Skeletal muscle satellite cell (primary cell): ENCODE results near the gene SH3D19.
"Not testable (repeated sequence)": the region's sequence is repeated elsewhere in the genome, so short reads cannot be mapped to it uniquely, and the experiment has no call there.

ENCODE experiments used
- H3K27me3 ChIP-seq: 2 replicates; pipeline ENCODE4 v1.7.0; 2013; ENCODE audit warnings: low read length; ENCODE audit not compliant: control insufficient read depth, insufficient read depth
- H3K36me3 ChIP-seq: 2 replicates; pipeline ENCODE4 v1.7.0; 2013; ENCODE audit warnings: mild to moderate bottlenecking, control low read depth, low read length; ENCODE audit not compliant: insufficient read depth
- H3K4me1 ChIP-seq: 2 replicates; pipeline ENCODE4 v1.7.0; 2013; ENCODE audit warnings: low read length; ENCODE audit not compliant: control insufficient read depth, insufficient read depth
- H3K4me2 ChIP-seq: 2 replicates; pipeline ENCODE4 v1.7.0; 2013; ENCODE audit warnings: mild to moderate bottlenecking, low read length
- H3K4me3 ChIP-seq: 2 replicates; pipeline ENCODE4 v1.7.0; 2013; ENCODE audit warnings: low read length
- H3K9ac ChIP-seq: 2 replicates; pipeline ENCODE4 v1.7.0; 2013; ENCODE audit warnings: mild to moderate bottlenecking, low read depth, low read length, moderate library complexity
- H3K9me3 ChIP-seq: replicated peaks from 2 replicates; pipeline ENCODE4 v1.7.0; 2013; ENCODE audit warnings: mild to moderate bottlenecking, control low read depth, low read length

The SH3D19 gene

GRCh38 chr4:151266497-151266896, 58.9 kb downstream of the SH3D19 start:
- Histone ChIP-seq H3K9ac (no peak overlapping the region), H3K36me3 (no peaks in the 10 kb centered on the region), H3K27me3 (no peaks in the 10 kb centered on the region), H3K4me1 (peaks cover 6% of the 10 kb centered on the region), H3K9me3 (no peaks in the 10 kb centered on the region), H3K4me3 (no peak overlapping the region), H3K4me2 (no peak overlapping the region)

DNA sequence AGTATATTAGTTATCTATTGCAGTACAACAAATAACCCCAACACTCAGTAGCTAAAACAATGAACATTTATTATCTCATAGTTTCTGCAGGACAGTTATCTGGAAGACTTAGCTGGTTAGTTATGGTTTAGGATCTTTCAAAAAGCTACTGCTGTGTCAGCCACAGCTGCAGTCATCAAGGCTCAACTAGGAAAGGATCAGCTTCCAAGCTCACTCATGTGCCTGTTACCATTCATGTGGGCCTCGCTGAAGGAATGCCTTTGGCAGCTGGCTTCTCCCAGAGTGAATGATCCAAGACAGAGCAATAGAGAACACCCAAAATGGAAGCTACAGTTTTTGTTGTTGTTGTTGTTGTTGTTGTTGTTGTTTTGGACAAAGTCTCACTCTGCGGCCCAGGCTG, 62.0 kb downstream of the SH3D19 start:
- Histone ChIP-seq H3K4me2 (no peak overlapping the region), H3K9ac (no peak overlapping the region), H3K9me3 (no peaks in the 10 kb centered on the region), H3K36me3 (no peaks in the 10 kb centered on the region), H3K4me3 (no peak overlapping the region), H3K4me1 (peaks cover 6% of the 10 kb centered on the region), H3K27me3 (no peaks in the 10 kb centered on the region)

DNA sequence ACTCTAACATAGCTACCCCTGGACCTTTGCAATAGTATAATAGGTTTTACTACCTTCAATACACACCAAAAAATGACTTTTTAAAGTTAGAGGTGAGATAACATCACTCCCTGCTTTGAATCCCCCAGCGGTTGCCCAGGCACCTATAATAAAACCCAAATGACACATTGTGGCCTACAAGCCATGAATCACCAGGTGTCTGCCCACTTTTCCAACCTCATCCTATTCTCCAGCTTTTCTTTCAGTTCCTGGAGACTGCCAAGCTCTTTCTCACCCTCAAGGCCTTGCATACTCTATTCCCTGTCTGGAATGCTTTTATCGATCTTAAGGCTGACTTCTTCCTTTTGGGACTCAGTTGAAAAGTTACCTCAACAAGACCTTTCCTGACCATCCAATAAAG, 64.9 kb downstream of the SH3D19 start:
- Histone ChIP-seq H3K9me3 (no peaks in the 10 kb centered on the region), H3K27me3 (no peaks in the 10 kb centered on the region), H3K4me1 (no peaks in the 10 kb centered on the region), H3K4me2 (no peak overlapping the region), H3K9ac (no peak overlapping the region), H3K4me3 (no peak overlapping the region), H3K36me3 (no peaks in the 10 kb centered on the region)

DNA sequence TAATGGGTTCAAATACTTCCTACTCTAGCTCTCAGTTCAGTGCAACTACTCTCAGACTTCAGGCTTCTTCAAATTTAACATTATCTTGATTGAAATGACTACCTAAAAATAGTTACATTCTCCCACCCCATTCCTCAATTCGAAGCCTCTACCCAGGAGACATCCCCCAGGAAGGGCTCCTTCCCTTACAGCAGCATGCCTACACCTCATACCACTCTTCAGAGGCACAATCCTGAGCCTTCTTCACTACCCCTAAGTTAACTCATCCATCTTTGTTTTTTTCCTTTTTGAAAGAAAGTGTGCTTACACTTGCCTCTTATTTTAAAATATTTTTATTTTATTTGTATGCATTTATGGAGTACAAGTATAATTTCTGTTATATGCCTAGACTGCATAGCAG, 65.7 kb downstream of the SH3D19 start:
- H3K9ac ChIP-seq: no peak overlapping the region
- H3K36me3 ChIP-seq: no peaks in the 10 kb centered on the region
- H3K4me2 ChIP-seq: no peak overlapping the region
- H3K27me3 ChIP-seq: no peaks in the 10 kb centered on the region
- no peak overlapping the region for H3K4me3 ChIP-seq
- H3K4me1 ChIP-seq: no peaks in the 10 kb centered on the region
- no peaks in the 10 kb centered on the region for H3K9me3 ChIP-seq

GRCh38 chr4:151257704-151258103, 67.7 kb downstream of the SH3D19 start:
- no peaks in the 10 kb centered on the region for H3K36me3 ChIP-seq
- no peaks in the 10 kb centered on the region for H3K4me1 ChIP-seq
- no peak overlapping the region for H3K9ac ChIP-seq
- no peak overlapping the region for H3K4me3 ChIP-seq
- H3K4me2 ChIP-seq: no peak overlapping the region
- H3K27me3 ChIP-seq: no peaks in the 10 kb centered on the region
- H3K9me3 ChIP-seq: no peaks in the 10 kb centered on the region

- Histone ChIP-seq H3K4me2 (no peak overlapping the region), H3K36me3 (no peaks in the 10 kb centered on the region), H3K27me3 (no peaks in the 10 kb centered on the region), H3K4me3 (no peak overlapping the region), H3K9me3 (no peaks in the 10 kb centered on the region), H3K9ac (no peak overlapping the region), H3K4me1 (peaks cover 8% of the 10 kb centered on the region)
Measured at GRCh38 chr4:151256134-151256533, 69.3 kb downstream of the SH3D19 start.

DNA sequence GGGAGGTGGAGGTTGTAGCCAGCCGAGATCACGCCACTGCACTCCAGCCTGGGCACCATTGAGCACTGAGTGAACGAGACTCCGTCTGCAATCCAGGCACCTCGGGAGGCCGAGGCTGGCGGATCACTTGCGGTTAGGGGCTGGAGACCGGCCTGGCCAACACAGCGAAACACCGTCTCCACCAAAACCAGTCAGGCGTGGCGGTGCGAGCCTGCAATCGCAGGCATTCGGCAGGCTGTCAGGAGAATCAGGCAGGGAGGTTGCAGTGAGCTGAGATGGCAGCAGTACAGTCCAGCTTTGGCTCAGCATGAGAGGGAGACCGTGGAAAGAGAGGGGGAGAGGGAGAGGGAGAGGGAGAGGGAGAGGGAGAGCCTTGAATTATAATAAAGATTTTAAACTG, 69.7 kb downstream of the SH3D19 start:
- not testable (repeated sequence) for H3K27me3 ChIP-seq, H3K36me3 ChIP-seq, H3K9ac ChIP-seq

GRCh38 chr4:151255226-151255625, 70.2 kb downstream of the SH3D19 start:
- H3K4me2 ChIP-seq, H3K9ac ChIP-seq, H3K9me3 ChIP-seq, H3K4me1 ChIP-seq, H3K36me3 ChIP-seq, H3K27me3 ChIP-seq, H3K4me3 ChIP-seq: not testable (repeated sequence)

More for the DNA sequence above, 69.7 kb downstream of the SH3D19 start:
- not testable (repeated sequence) for H3K4me3 ChIP-seq, H3K9me3 ChIP-seq, H3K4me2 ChIP-seq, H3K4me1 ChIP-seq

- peaks cover 8% of the 10 kb centered on the region for H3K4me1 ChIP-seq
- H3K4me2 ChIP-seq: no peak overlapping the region
- no peak overlapping the region for H3K9ac ChIP-seq
- no peak overlapping the region for H3K4me3 ChIP-seq
- no peaks in the 10 kb centered on the region for H3K27me3 ChIP-seq
- H3K36me3 ChIP-seq: no peaks in the 10 kb centered on the region
- no peaks in the 10 kb centered on the region for H3K9me3 ChIP-seq
Measured at GRCh38 chr4:151251603-151252304, 73.7 kb downstream of the SH3D19 start.

DNA sequence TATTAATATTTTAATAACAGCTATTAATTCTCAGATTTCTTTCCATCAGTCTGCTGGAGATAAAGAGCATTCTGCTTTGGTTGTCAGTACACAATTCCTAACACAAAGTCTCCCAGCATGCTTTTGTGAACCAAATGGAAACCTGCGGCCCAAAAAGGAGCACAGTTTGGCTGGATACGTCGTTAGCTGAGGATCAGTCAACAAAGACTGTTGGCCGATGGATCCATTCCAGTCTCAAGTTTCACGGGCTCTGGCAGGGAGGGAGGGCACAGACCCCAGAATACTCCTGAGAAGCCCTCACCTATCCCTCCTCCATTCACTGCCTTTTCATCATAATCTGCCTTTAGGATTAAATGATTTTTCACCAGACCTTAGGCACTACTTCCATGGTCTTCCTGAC, 74.7 kb downstream of the SH3D19 start:
- Histone ChIP-seq H3K36me3 (no peaks in the 10 kb centered on the region), H3K4me2 (no peak overlapping the region), H3K9me3 (no peaks in the 10 kb centered on the region), H3K4me3 (no peak overlapping the region), H3K9ac (no peak overlapping the region), H3K27me3 (no peaks in the 10 kb centered on the region), H3K4me1 (peaks cover 8% of the 10 kb centered on the region)

- Histone ChIP-seq H3K4me3 (no peak overlapping the region), H3K27me3 (no peaks in the 10 kb centered on the region), H3K9ac (no peak overlapping the region), H3K36me3 (no peaks in the 10 kb centered on the region), H3K9me3 (no peaks in the 10 kb centered on the region), H3K4me2 (no peak overlapping the region), H3K4me1 (peaks cover 8% of the 10 kb centered on the region)
Measured at GRCh38 chr4:151248519-151248918, 76.9 kb downstream of the SH3D19 start.

DNA sequence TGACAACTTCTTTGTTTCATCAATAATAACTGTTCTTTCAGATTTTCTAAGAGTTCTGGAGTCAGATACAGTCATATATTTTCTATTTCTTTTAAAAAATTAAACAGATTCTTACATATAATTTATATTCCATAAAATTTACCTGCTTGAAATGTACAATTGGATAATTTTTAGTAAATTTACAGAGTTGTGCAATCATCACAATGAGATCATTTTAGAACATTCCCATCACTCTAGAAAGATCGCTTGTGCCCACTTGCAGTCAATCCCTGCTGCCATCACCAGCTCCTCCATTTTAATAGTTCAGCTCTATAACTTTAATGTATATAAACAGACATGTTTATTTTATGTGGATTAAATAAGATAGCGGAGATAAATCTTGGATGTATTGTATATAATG, 78.0 kb downstream of the SH3D19 start:
- no peaks in the 10 kb centered on the region for H3K27me3 ChIP-seq
- H3K9me3 ChIP-seq: no peaks in the 10 kb centered on the region
- no peak overlapping the region for H3K9ac ChIP-seq
- no peak overlapping the region for H3K4me2 ChIP-seq
- H3K4me1 ChIP-seq: peaks cover 6% of the 10 kb centered on the region
- H3K4me3 ChIP-seq: no peak overlapping the region
- H3K36me3 ChIP-seq: no peaks in the 10 kb centered on the region
